ENCODE measurements around the gene ELAVL2.

ELAVL2 gene

GRCh38 chr9:23826120-23826629 is at the start of gene ELAVL2:
ELAVL2 (minus strand) TSS chr9:23826240; CDS start chr9:23762234, 64,006 bp downstream.
- Mint-ChIP-seq H3K27ac (peak within 1 kb of the TSS; percentile 25), H3K4me1 (no peaks in the 10 kb centered on the region), H3K4me3 (no peak within 1 kb of the TSS), H3K27me3 (peaks cover 44% of the 10 kb centered on the region), H3K9me3 (peaks cover 7% of the 10 kb centered on the region), H3K36me3 (no peaks in the 10 kb centered on the region)

DNA sequence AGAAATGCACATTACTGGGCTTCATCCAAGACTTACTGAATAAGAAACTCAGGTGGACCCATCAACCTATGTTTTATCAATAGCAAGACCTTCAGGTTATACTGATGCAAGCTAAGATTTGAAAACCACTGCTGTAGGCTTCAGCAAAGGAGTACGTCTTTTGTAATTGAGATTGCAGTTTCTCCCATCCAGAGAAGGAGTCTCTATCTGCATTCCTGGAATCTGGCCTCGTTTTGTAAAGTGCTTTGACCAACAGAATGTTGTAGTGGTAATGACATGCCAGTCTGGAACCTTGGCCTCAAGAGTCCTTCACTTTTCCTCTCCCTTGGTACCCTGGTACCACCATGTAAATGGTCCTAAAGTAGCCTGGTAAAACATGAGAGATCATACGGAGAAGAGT is 32.2 kb upstream of the ELAVL2 start:
- H3K9me3 Mint-ChIP-seq, result peaks cover 10% of the 10 kb centered on the region
- no peaks in the 10 kb centered on the region for H3K4me1 Mint-ChIP-seq
- peaks cover 1% of the 10 kb centered on the region for H3K27me3 Mint-ChIP-seq
- no peak overlapping the region for H3K4me3 Mint-ChIP-seq
- no peaks in the 10 kb centered on the region for H3K36me3 Mint-ChIP-seq
- H3K27ac Mint-ChIP-seq, result no peak overlapping the region

- H3K27me3 Mint-ChIP-seq, result peaks cover 6% of the 10 kb centered on the region
- peaks cover 9% of the 10 kb centered on the region for H3K9me3 Mint-ChIP-seq
- H3K27ac Mint-ChIP-seq, result no peak overlapping the region
- H3K4me1 Mint-ChIP-seq, result peaks cover 5% of the 10 kb centered on the region
- no peak overlapping the region for H3K4me3 Mint-ChIP-seq
- peaks cover 4% of the 10 kb centered on the region for H3K36me3 Mint-ChIP-seq
Observed at GRCh38 chr9:23855873-23856604, 30.0 kb upstream of the ELAVL2 start.

- H3K36me3 Mint-ChIP-seq, result peaks cover 4% of the 10 kb centered on the region
- H3K4me3 Mint-ChIP-seq, result no peak overlapping the region
- no peak overlapping the region for H3K27ac Mint-ChIP-seq
- H3K27me3 Mint-ChIP-seq, result peaks cover 18% of the 10 kb centered on the region
- peaks cover 5% of the 10 kb centered on the region for H3K4me1 Mint-ChIP-seq
- peaks cover 10% of the 10 kb centered on the region for H3K9me3 Mint-ChIP-seq
Observed at GRCh38 chr9:23850690-23851629, 24.9 kb upstream of the ELAVL2 start.

- Mint-ChIP-seq H3K27me3 (peaks cover 18% of the 10 kb centered on the region), H3K27ac (no peak overlapping the region), H3K36me3 (peaks cover 4% of the 10 kb centered on the region), H3K9me3 (peaks cover 10% of the 10 kb centered on the region), H3K4me1 (peaks cover 5% of the 10 kb centered on the region), H3K4me3 (no peak overlapping the region)
Observed at GRCh38 chr9:23850242-23850689, 24.2 kb upstream of the ELAVL2 start.

DNA sequence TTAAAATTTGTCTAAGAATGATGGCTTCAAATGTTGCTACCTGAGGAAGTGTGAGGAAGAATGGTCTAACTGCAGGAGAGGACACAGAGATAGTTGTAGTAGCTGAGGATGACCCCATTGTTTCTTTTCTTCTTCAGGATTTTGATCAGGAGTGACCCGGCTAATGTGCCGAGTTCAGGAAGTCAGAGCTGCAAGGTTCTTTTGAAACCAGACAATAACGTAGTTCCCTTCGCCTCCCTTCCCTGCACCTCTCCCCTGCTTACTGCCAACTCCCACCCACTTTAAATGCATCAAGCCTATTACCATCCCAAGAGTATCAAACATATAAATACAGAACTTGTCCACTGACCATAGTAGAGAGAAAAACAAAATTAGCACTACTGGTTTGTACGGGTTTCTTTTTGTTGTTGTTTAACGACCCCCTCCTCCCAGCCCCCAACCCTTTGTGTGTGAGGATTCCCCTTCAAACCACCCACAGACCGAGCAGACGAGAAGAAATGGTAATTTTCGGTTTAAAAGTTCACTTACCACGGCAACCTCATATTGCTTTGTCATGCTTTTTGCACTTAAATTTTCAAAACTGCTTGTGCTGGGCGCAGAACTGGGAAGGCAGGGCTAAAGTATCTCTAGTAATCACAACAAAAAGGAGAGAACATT is 23.5 kb upstream of the ELAVL2 start:
- no peak overlapping the region for H3K4me3 Mint-ChIP-seq
- peaks cover 4% of the 10 kb centered on the region for H3K36me3 Mint-ChIP-seq
- no peak overlapping the region for H3K27ac Mint-ChIP-seq
- peaks cover 10% of the 10 kb centered on the region for H3K9me3 Mint-ChIP-seq
- H3K4me1 Mint-ChIP-seq, result peaks cover 5% of the 10 kb centered on the region
- peaks cover 18% of the 10 kb centered on the region for H3K27me3 Mint-ChIP-seq

DNA sequence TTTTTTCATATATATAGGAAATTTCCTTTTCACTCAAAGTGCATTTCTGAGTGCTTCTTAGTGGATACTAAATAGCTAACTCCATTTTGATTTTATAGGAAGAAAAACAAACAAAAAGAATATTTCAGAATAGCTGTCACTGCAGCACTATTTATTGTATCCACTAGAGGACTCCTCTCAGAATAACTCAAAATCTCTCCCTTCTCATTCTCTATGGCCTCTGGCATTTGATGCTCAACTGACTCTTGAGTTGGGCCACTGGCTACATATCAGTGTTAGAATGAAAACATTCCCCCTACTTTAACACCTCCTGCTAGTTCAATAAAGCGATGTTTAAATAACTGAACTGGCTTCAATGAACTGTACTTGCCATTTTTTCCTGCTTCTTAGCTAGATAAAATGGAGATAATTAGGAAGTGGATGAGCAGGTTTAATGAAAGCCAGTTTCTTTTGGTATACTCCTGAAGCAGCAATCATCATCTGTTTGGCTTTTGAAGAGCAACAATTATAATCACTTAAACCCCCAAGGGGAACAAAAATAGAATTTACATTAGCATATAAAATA is 16.6 kb upstream of the ELAVL2 start:
- Mint-ChIP-seq H3K4me3 (no peak overlapping the region), H3K27me3 (no peaks in the 10 kb centered on the region), H3K4me1 (no peaks in the 10 kb centered on the region), H3K36me3 (no peaks in the 10 kb centered on the region), H3K27ac (no peak overlapping the region), H3K9me3 (peaks cover 10% of the 10 kb centered on the region)

- Mint-ChIP-seq H3K4me1 (no peaks in the 10 kb centered on the region), H3K9me3 (peaks cover 5% of the 10 kb centered on the region), H3K4me3 (no peak overlapping the region), H3K27ac (no peak overlapping the region), H3K36me3 (no peaks in the 10 kb centered on the region), H3K27me3 (no peaks in the 10 kb centered on the region)
Observed at GRCh38 chr9:23841304-23841703, 15.3 kb upstream of the ELAVL2 start.

- Mint-ChIP-seq H3K4me3 (no peak overlapping the region), H3K27me3 (peaks cover 4% of the 10 kb centered on the region), H3K4me1 (no peaks in the 10 kb centered on the region), H3K36me3 (no peaks in the 10 kb centered on the region), H3K27ac (no peak overlapping the region), H3K9me3 (peaks cover 5% of the 10 kb centered on the region)
Observed at GRCh38 chr9:23837038-23837437, 11.0 kb upstream of the ELAVL2 start.

DNA sequence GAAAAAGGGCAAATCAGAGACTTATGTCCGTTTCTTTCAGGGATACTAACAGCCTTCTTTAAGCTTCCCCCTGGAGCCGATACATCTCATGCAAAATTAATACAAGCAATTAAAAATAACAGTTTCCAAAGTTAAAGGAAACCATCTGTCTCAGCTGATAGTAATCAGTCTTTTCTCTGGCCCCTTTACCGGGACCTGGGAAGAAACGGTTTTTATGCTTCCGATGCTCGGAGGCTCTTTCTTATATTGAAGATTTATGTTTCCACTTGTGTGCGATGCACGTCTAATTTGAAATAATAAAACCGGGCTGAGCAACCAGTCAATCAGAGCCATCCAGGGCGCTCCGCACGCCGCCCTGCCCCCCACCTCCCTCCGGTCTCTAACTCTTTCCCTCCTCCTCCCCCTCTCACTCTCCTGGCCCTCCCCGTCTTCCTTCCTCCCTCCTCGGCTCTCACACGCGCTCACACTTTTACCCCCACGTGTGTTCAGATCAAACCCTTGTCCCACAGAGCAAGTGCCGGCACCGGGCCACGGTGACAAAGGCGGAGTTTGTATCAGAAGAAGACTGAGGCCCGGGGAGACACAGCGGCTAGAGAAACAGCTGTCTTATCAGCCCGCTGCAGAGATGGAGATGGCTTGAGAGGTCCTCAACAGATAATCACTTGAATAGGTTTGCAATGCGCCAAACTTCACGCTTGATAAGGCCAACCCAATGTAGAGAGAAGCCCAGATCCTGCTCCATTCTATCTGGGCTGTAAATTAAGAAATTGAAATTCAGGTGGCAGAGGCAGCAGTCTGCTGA is 5.1 kb upstream of the ELAVL2 start:
- H3K9me3 Mint-ChIP-seq, result peaks cover 12% of the 10 kb centered on the region
- H3K4me1 Mint-ChIP-seq, result no peaks in the 10 kb centered on the region
- no peaks in the 10 kb centered on the region for H3K36me3 Mint-ChIP-seq
- H3K27me3 Mint-ChIP-seq, result peaks cover 38% of the 10 kb centered on the region
- no peak overlapping the region for H3K27ac Mint-ChIP-seq
- no peak overlapping the region for H3K4me3 Mint-ChIP-seq

GRCh38 chr9:23830476-23830805 is 4.4 kb upstream of the ELAVL2 start:
- Mint-ChIP-seq H3K4me3 (no peak overlapping the region), H3K27me3 (peaks cover 38% of the 10 kb centered on the region), H3K27ac (no peak overlapping the region)

GRCh38 chr9:23829580-23830475 is 3.8 kb upstream of the ELAVL2 start:
- Mint-ChIP-seq H3K9me3 (peaks cover 11% of the 10 kb centered on the region), H3K4me3 (no peak overlapping the region), H3K27ac (peak overlapping the region; percentile 70), H3K27me3 (peaks cover 38% of the 10 kb centered on the region), H3K36me3 (no peaks in the 10 kb centered on the region), H3K4me1 (no peaks in the 10 kb centered on the region)

More at GRCh38 chr9:23830476-23830805, 4.4 kb upstream of the ELAVL2 start:
- peaks cover 12% of the 10 kb centered on the region for H3K9me3 Mint-ChIP-seq
- H3K36me3 Mint-ChIP-seq, result no peaks in the 10 kb centered on the region
- no peaks in the 10 kb centered on the region for H3K4me1 Mint-ChIP-seq

DNA sequence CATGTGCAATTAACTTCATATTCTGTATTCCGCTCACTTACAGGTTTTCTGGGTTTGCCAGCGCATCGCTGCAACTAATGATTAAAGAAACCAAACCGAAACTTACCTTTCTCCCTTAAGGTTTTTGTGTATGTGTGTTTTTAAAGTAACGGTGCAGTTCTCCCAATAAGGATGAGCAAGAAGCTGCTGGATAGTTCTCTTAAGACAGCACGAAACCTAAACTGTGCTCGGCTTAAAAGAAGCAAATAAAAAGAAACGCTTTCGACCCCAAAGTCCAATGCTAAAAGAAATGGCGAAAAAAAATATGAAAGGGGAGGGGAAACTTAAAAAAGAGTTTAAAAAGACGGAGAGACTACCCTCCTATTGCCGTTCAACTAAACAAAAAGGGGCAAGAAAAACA is 340 bp downstream of the ELAVL2 start:
- peaks cover 7% of the 10 kb centered on the region for H3K9me3 Mint-ChIP-seq
- peaks cover 42% of the 10 kb centered on the region for H3K27me3 Mint-ChIP-seq
- H3K27ac Mint-ChIP-seq, result no peak overlapping the region
- H3K4me1 Mint-ChIP-seq, result no peaks in the 10 kb centered on the region
- no peaks in the 10 kb centered on the region for H3K36me3 Mint-ChIP-seq
- no peak overlapping the region for H3K4me3 Mint-ChIP-seq

All from activated naive CD4-positive, alpha-beta T cell treated with anti-CD3 and anti-CD28 coated beads, Interleukin-2, amount 50 U/mL, for 24 hours (primary cell).